Measurements from ENCODE around the gene TMEM31.
"Not testable (repeated sequence)": the region's sequence is repeated elsewhere in the genome, so short reads cannot be mapped to it uniquely, and the experiment has no call there.

The TMEM31 gene

DNA sequence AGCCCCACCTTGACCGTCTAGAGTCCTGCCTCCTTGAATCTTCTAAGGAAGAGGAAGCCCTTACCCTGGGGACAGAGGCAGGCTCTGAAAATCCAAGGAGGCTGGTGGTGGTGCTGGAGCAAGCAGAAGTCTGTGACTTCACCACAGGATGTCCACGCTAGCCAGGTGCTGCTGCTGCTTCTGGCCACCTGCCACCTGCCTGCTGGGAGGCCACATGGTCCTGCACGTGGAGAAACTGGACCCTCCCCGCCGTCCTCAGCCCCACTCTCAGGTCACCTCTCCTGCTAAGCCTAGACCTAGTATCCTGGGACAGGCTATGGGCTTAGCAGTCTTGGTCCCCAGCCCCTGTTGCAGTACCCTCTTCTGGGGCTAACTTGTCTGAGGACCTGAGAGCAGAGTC is 15.8 kb downstream of the TMEM31 start:
- DNase-seq (ENCODE audit: low read depth in 2 of 2), result no peak

DNA sequence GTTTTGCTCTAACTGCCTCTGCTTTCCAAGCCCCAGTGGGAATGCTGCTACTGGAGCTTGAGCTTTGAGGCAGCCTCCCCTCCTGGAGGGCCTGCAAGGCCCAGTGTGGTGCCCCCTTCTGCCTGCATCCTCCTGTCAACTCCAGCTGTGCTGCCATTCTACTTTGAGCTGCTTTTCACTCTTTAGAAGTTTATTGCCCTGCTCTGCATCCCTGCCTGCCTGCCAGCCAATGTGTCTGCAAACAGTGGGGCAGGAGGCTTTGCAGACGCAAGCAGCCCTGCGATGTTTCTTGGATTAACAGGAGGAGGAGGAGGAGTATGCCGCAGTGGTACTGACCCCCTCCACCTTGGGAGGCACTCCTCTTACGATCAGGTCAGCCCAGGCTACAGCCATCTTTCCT is 16.4 kb downstream of the TMEM31 start:
- no peak for DNase-seq (ENCODE audit: low read depth in 2 of 2)

DNA sequence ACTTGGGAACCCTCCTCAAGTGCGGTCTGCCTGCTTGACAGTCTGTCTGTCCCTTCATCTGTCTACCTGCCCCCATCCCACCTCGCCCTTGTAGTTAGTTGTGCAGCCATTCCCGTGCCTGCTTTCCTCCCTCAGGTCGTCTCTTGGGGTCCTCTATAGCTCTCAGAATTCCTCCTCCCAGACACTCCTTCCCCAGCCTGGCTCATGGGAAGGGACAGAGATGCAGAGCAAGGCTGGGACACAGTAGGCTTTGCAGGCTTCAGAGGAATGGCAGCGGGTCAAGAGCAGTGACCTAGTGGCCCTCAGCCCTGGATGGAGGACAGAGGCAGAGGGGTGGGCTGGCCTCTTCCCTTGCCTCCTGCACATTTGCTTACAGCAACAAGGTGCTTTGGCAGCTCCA is 18.3 kb downstream of the TMEM31 start:
- DNase-seq (ENCODE audit: low read depth in 2 of 2), result no peak

DNA sequence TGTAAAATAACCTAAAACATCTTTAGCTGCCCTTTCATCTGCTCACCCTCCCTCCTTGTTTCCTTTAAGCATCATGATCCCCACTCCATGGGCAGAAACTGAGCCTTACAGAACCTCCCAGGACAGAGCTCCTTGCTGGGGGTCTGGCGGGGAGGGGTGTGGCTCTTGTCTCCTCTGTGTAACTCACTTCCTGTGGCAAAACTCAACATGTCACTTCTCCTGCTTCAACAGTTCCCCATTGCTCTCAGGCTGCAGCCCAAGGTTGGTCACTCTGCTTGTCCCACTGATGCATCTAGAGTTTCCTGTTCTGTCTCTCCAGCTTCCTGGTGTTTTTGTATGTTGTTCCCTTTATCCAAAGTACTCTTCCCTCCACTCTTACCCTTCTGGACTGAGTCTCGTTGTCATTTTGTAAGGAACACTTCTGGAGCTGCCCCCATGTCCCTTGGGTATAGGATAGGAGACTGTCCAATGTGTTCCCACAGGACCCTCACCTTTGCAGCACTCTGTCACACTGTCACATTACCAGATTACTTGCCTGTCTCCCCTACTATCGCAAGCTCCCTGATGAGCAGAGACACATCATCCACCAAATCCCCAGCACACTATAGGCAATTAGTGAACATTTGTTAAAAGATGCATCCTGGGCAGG is 19.6 kb downstream of the TMEM31 start:
- DNase-seq (ENCODE audit: low read depth in 2 of 2), result no peak

DNA sequence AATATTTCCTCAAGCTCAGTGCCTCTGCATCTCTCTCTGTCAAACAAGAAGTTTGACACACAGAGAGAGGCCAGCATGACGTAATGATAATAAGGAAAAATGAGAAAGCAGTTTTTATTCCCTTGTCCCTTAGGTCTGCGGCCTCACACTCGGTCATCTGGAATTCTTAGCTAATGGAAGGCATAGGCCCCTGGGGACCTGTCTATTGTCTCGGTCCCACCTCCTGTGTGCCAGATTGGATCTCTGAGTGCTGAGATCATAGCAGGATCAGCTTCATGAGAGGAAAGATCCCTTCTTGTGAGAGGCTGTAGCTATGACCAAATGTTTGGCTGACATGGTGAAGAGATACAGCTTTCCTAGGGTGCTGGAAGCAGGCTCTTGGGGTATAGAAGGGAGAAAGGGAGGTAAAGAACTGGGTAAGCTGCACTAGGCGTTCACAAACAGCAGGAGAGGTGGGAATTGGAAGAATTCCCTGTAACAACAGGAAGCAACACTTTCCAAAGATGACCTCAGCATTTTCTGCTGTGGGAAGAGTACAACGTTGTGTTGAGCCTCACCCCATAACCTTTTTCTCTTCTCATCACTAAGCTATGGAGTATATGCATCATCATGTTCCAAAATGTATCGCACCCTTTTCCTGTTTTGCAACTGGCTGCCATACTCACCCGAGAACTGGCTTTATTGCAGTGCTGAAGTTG is 20.2 kb downstream of the TMEM31 start:
- no peak for DNase-seq (ENCODE audit: low read depth in 2 of 2)

DNA sequence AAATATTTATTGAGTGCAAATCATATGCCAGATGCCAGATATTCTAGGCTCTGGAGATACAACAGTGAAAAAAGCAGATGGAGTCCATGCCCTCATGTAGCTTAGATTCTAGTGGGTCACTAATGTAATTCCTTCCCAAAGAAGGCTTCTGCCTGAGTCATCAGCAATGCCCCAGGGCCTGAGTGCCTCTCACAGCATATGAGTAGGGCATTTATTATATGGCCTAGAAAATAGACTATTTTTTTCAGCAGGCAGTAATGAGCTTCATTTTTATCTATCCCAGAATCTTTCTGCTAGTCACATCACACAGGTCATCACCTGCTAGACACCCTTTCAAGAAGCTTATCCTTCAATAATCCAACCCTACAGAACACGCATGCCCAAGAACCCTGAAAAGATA is 22.3 kb downstream of the TMEM31 start:
- DNase-seq (ENCODE audit: low read depth in 2 of 2), result no peak

DNA sequence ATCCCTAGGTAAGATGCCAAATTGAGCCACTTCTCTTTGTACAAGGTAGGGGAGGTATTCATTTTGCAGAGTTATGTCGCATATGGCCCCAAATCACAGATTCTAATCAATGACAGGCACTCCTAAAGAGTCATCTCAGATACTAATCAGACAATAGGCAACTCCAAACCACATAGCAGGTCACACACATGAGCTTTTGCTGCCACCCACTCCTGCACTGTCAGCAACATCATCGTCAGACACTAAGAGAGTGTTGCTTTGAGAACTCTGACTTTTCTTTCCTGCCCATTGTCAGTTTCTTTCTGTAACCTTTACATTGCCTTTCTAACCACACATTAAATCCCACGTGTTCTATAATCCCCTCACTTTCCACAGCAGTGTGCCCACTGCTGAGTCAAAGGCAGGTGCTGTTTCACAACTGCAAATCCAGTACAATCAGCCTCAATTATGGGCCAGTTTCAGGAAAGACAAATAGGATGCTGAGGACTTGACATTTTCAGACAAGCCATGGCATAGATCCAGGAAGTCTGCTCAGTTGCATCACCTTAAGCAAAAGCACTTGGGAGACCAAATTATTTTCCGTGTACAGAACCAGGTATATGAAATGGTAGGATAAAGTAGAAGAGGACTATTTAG is 23.5 kb downstream of the TMEM31 start:
- DNase-seq (ENCODE audit: low read depth in 2 of 2), result peak in 1 of 2 donors; percentile 1

DNA sequence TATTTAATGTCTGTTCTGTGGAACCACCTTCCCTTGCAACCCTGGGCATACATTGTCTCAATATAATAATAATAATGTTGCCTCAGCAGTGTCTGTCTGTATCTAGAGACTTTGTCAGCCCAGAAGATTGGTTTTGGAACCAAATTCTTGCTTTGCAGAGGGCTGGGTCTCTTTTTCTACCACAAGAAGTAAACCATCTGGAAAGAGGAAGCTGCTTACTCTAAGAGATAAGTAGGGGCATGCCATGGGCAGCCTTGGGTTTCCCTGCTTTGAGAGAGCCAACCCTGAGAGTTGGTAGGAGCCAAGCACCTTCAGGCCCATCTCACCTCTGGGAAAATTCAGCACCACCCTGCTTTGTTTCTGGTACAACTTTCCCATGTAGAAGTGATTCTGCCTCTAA is 27.0 kb downstream of the TMEM31 start:
- DNase-seq (ENCODE audit: low read depth in 2 of 2), result no peak

DNA sequence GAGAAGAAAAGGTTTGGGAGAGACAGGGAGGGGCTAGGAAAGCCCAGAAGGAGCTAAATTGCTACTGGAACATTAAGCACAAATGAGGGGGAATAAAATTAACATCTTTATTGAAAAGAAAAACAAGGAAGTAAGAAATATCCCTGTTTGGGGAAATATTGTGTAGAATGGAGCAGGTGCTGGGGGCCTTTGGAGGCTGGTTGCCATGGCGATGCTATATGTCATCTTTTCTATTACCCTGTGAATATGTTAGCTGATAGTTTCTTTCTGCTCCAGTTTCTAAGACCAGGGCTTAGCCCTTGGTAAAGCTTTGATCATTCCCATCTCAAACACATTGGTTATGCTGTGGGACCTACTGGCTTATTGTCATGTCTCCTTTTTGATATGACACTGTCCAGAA is 28.7 kb downstream of the TMEM31 start:
- DNase-seq (ENCODE audit: low read depth in 2 of 2), result no peak

DNA sequence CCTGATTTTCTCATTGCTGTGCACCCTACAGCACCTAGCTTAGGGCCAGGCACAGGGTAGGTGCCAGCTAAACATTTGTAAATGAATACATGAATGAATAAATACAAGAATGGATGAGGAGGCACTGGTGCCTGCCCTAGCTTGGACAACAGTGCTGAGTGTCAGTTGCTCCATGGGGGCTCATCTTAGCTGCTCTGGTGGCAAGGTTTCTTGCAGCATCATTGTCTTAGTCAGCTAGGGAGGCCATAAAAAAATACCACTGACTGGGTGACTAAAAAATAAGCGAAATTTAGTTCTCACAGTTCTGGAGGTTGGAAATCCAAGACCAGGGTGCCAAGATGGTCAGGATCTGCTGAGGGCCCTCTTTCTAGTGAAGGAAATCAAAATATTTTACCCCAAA is 31.2 kb downstream of the TMEM31 start:
- DNase-seq (ENCODE audit: low read depth in 2 of 2), result no peak

DNA sequence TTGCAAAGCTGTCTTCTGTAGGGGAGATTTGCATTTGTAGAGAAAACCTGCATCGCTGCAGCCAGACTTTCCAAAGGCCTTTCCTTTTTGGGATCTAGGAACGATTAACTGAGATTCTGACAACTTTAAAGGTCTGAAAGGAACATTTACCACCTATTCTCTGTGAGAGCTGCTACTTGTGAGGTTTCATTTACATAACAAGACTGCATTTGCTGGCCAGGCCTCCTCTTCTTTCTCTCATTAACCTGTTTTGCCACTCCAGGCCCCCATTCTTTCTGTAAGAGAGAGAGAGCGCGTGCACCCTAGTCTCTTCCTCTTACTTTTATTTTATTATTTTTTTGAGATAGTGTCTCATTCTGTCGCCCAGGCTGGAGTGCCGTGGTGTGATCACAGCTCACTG is 31.6 kb downstream of the TMEM31 start:
- DNase-seq (ENCODE audit: low read depth in 2 of 2), result no peak

DNA sequence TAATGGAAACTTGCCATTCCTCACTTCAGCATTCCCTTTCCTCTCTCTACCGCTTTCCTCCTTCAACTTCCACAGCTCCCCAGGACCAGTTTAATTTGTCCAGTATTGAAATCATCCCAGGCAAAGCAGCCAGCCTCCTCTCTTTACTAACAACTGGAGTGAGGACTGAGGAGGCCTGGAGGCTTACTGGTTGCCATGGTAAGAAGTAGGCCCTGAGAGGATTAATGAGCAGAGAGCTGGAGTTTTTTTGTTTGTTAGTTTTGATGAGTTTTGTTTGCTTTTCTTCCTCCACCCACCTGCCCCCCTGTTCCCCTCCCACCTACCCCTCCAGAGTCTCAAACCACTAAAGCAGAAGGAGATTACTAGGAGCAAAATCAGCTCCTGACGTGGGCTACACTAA is 36.5 kb downstream of the TMEM31 start:
- no peak for DNase-seq (ENCODE audit: low read depth in 2 of 2)

DNA sequence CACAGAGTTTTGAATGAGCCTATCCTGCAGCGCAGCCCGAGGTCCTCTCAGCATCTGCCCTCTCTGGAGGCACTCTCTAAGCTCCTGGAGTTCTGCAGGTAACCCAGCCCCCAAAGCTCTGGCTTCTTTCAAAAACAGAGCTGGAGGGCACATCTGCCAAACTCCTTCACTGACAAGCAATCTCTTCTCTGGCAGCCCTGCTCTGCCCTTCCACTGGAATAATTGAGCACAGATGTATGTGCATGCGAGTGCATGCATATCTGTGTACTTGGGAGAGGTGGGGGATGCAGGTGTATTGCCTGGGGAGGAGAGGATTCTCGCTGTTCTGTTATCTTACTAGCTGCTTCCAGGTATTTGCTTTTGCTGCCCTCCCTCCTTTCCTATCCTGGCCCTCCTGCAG is 43.7 kb downstream of the TMEM31 start:
- no peak for DNase-seq (ENCODE audit: low read depth in 2 of 2)

DNA sequence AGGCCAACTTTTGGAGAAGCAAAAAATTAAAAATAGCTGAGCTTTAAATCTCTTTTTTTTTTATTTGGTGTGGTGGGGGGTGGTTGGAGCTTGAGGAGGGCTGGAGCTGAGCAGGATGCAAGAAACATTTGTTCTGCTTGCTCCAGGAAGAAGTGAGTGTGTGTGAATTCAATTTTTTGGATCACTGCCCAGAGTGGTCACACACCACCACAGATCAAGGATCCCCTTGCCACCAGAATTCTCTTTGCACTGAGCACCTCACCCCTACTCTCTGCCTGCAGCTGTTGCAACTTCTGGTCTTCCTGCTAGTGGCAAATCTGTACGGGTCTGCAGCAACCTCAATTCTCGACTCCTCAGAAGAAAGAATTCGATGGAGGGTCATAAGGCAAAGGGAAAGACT is 46.0 kb downstream of the TMEM31 start:
- no peak for DNase-seq (ENCODE audit: low read depth in 2 of 2)

DNA sequence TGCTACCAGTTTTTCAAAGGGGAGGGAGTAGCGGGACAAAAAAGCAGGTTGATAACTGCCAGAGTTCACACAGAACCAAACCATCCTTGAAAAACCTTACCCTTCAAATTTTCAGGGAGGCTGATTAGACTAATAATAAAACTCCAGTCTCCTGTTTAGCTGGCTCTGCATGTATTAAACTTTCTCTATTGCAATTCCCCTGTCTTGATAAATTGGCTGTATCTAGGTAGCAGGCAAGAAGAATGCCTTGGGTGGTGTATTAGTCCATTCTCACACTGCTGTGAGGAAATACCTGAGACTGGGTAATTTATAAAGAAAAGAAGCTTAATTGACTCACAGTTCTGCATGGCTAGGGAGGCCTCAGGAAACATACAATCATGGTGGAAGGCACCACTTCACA is 47.8 kb downstream of the TMEM31 start:
- DNase-seq (ENCODE audit: low read depth in 2 of 2), result no peak

DNA sequence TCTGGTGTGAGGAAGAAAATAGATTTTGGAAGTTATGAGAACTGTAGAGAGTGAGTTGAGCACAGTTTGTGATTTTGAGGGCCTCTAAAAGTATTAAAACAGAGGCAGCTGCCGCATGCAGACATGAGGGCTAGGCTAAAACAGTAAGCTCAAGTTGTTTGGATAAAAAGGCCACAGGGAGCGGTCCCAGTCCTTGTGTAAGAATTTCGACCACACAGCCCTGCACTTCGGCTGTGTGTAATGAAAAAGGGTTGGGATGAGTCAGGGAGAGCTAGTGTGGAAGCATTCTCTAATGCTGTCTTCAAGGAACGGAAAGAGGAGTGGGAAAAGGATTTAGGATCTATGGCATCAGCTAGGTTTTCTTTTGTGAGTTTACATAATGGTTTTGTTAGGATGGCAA is 52.8 kb downstream of the TMEM31 start:
- DNase-seq (ENCODE audit: low read depth in 2 of 2), result not testable (repeated sequence)
